Left cardiac atrium (tissue), 4 donors: Measurements from ENCODE around the gene VPS45. TPM values are rescaled to one million over a fixed set of nuclear protein-coding genes. Genes with fewer than 3 reads are reported as not detected.
"Not testable (repeated sequence)": the region's sequence is repeated elsewhere in the genome, so short reads cannot be mapped to it uniquely, and the experiment has no call there.

Experiments
- ATAC-seq, 2 donors: fragments of 200-7000 bp; cut with Tn5 transposase; one replicate each; pipeline ENCODE4 v1.9.1; 2020; ENCODE audit warnings: mild to moderate bottlenecking in 2 of 2, moderate library complexity in 2 of 2
- DNase-seq: peaks from one replicate; pipeline ENCODE4 v3.0.0-alpha.2; 2020
- intact Hi-C, 2 donors: fragments of 100-400 bp; cut with DNase I; formaldehyde crosslinking; loops; one replicate each; pipeline versions ENCODE4 v1.14.1 to v1.15.1; 2022 to 2023
- total RNA-seq, 2 donors: library from RNA; stranded (reverse); fragmentation: NEBNext Ultra II Directional; extraction: Animal tissue kit (Norgen Biotek cat#: 25700); gene quantifications; one replicate each; pipeline ENCODE4 v1.2.1, GENCODE V29; 2021
- donor health status: DM: no; HTN: yes; CAD: no.
- donor health status: DM: no; HTN: yes; CAD: no; lungs with severe emphysema.
- donor health status: DM: yes; HTN: yes; CAD: no.
- donor health status: Dilated cardiomyopathy.

The VPS45 gene
- total RNA-seq, 2 donors from 2014 or later, result 39.3 to 40.2 TPM

- intact Hi-C loops, result no loop called here
- DNase-seq, result no peak
- ATAC-seq, result no peak
Measured at GRCh38 chr1:150115121-150115520, 47.5 kb downstream of the VPS45 start.

- no peak for DNase-seq
- no peak for ATAC-seq
Measured at GRCh38 chr1:150118716-150119115, 51.1 kb downstream of the VPS45 start.

GRCh38 chr1:150121236-150121862 lies 53.8 kb downstream of the VPS45 start:
- DNase-seq (no peak), ATAC-seq (no peak)
- intact Hi-C loops, result no loop called here

More at GRCh38 chr1:150118716-150119115, 51.1 kb downstream of the VPS45 start:
- intact Hi-C loops, result no loop called here

- DNase-seq (no peak), ATAC-seq (no peak)
- intact Hi-C loops, result no loop called here
Measured at GRCh38 chr1:150126811-150127210, 59.2 kb downstream of the VPS45 start.

GRCh38 chr1:150127464-150127863 lies 59.9 kb downstream of the VPS45 start:
- intact Hi-C loops, result no loop called here
- ATAC-seq (no peak), DNase-seq (no peak)

- DNase-seq, result no peak
- intact Hi-C loops, result no loop called here
- no peak for ATAC-seq
Measured at GRCh38 chr1:150127868-150128267, 60.3 kb downstream of the VPS45 start.

- intact Hi-C loops, result no loop called here
Measured at GRCh38 chr1:150132372-150132771, 64.8 kb downstream of the VPS45 start.

GRCh38 chr1:150134537-150134936 lies 67.0 kb downstream of the VPS45 start:
- ATAC-seq, result no peak
- DNase-seq, result no peak
- intact Hi-C loops, result no loop called here

More at GRCh38 chr1:150132372-150132771, 64.8 kb downstream of the VPS45 start:
- DNase-seq (no peak), ATAC-seq (no peak)

GRCh38 chr1:150135400-150135799 lies 67.8 kb downstream of the VPS45 start:
- DNase-seq, ATAC-seq, intact Hi-C loops: not testable (repeated sequence)

- peak in 1 of 2 donors; percentile 15 for ATAC-seq
- DNase-seq, result no peak
- intact Hi-C loops, result no loop called here
Measured at GRCh38 chr1:150138044-150138443, 70.5 kb downstream of the VPS45 start.

- DNase-seq, result no peak
- ATAC-seq, result no peak
- intact Hi-C loops, result no loop called here
Measured at GRCh38 chr1:150141452-150141851, 73.9 kb downstream of the VPS45 start.

- DNase-seq (no peak), ATAC-seq (no peak)
- intact Hi-C loops, result no loop called here
Measured at GRCh38 chr1:150142083-150142482, 74.5 kb downstream of the VPS45 start.

- no peak for ATAC-seq
- intact Hi-C loops, result no loop called here
- DNase-seq, result no peak
Measured at GRCh38 chr1:150144606-150145005, 77.0 kb downstream of the VPS45 start.

GRCh38 chr1:150146016-150146415 lies 78.4 kb downstream of the VPS45 start:
- intact Hi-C loops, DNase-seq, ATAC-seq: not testable (repeated sequence)

- intact Hi-C loops, result no loop called here
- ATAC-seq (no peak), DNase-seq (no peak)
Measured at GRCh38 chr1:150146849-150147542, 79.4 kb downstream of the VPS45 start.

- DNase-seq (no peak), ATAC-seq (peak in 1 of 2 donors; percentile 13)
- intact Hi-C loops, result no loop called here
Measured at GRCh38 chr1:150148837-150149270, 81.3 kb downstream of the VPS45 start.

GRCh38 chr1:150149271-150150132 lies 81.9 kb downstream of the VPS45 start, which contains the start of gene PLEKHO1:
Gene PLEKHO1 (plus strand): TSS chr1:150149916. CDS start chr1:150150258, 342 bp downstream.
- ATAC-seq, result peak; percentile 85 to 87
- intact Hi-C loops, result no loop called here
- DNase-seq, result peak; percentile 90

GRCh38 chr1:150150133-150151021 lies 82.8 kb downstream of the VPS45 start:
- intact Hi-C loops, result no loop called here
- peak; percentile 3 to 6 for ATAC-seq
- no peak for DNase-seq
